WERI-Rb-1 (cell line): Measurements from ENCODE around the gene SLC17A8.

ENCODE experiments used
- DNase-seq: peaks from one replicate; pipeline ENCODE4 v3.0.0-alpha.2; 2020
- H3K27ac ChIP-seq: fragments of 250-450 bp; sonication (Bioruptor Pico); 2 replicates; pipeline ENCODE4 v1.5.1; 2020; ENCODE audit warnings: mild to moderate bottlenecking, moderate library complexity
- H3K27me3 ChIP-seq: fragments of 250-450 bp; sonication (Bioruptor Pico); 2 replicates; pipeline ENCODE4 v1.5.1; 2021; ENCODE audit warnings: mild to moderate bottlenecking, low read depth, moderate library complexity; ENCODE audit not compliant: insufficient read depth, severe bottlenecking
- H3K36me3 ChIP-seq: fragments of 250-450 bp; sonication (Bioruptor Pico); 2 replicates; pipeline ENCODE4 v1.5.1; 2020; ENCODE audit warnings: mild to moderate bottlenecking, moderate library complexity
- H3K4me3 ChIP-seq: 2 replicates; pipeline ENCODE4 v1.5.1; 2011; ENCODE audit warnings: low read depth, mild to moderate bottlenecking, control low read depth, low read length
- H3K9me3 ChIP-seq: fragments of 250-450 bp; sonication (Bioruptor Pico); 2 replicates; pipeline ENCODE4 v1.5.1; 2021; ENCODE audit warnings: mild to moderate bottlenecking, moderate library complexity; ENCODE audit not compliant: severe bottlenecking
- TF ChIP-seq, protein P1 (sequence below): IDR thresholded peaks from 2 replicates; pipeline ENCODE4 v1.5.1; 2011; ENCODE audit warnings: low read depth, mild to moderate bottlenecking, control low read depth, inconsistent platforms, low read length

SLC17A8 gene

DNA sequence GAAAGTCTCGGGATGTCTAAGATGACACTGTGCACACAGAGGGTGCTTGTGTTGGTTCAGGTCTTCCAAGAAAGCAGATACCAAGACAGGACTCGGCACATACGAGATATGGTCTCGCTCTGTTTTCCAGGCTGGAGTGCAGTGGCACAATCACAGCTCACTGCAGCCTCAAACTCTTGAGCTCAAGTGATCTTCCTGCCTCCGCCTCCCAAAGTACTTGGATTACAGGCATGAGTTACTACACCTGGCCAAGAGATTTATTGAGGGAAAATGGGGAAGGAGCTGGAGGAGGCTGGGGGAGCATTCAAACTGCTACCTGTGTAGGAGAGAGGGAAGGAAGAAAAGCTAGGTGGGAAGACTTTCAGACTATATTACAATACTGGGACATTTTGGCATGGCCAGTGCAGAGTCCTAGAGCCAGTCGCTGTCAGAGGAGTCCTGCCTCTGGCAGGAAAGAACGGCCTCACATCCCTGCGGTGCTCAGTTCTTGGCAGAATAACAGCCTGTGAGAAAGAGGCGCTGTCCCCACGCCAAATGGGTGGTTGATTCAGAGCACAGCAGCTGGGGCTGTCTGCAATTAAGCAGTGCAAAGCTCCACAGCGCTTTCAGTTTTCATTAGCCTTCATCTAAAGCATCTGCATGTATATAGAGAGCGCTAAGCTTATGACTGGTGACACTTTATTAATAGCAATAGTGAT, 18.3 kb downstream of the SLC17A8 start:
- Histone ChIP-seq H3K27ac (no peak overlapping the region), H3K36me3 (no peaks in the 10 kb centered on the region), H3K9me3 (no peaks in the 10 kb centered on the region), H3K4me3 (no peak overlapping the region), H3K27me3 (no peaks in the 10 kb centered on the region)
- TF ChIP-seq, protein P1, sequence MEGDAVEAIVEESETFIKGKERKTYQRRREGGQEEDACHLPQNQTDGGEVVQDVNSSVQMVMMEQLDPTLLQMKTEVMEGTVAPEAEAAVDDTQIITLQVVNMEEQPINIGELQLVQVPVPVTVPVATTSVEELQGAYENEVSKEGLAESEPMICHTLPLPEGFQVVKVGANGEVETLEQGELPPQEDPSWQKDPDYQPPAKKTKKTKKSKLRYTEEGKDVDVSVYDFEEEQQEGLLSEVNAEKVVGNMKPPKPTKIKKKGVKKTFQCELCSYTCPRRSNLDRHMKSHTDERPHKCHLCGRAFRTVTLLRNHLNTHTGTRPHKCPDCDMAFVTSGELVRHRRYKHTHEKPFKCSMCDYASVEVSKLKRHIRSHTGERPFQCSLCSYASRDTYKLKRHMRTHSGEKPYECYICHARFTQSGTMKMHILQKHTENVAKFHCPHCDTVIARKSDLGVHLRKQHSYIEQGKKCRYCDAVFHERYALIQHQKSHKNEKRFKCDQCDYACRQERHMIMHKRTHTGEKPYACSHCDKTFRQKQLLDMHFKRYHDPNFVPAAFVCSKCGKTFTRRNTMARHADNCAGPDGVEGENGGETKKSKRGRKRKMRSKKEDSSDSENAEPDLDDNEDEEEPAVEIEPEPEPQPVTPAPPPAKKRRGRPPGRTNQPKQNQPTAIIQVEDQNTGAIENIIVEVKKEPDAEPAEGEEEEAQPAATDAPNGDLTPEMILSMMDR: no peak
- DNase-seq: no peak

DNA sequence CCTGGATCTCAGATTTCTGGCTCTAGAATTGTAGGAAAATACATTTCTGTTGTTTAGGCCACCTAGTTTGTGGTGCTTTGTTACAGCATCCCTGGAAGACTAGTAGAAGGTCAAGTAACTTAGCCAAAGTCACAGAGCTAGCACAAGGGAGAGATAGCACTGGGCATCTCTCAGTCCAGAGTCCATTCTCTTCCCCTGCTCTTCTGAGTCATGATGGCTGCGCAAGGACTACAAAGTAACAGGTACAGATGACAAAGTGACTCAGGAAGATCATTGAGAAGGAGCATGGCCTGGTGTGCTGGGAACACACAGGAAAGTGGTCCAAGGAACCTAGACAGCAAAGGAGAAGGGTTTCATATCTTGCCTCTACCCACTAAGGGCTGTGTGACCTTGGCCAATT, 19.3 kb downstream of the SLC17A8 start:
- no peak overlapping the region for H3K4me3 ChIP-seq
- H3K27me3 ChIP-seq: no peaks in the 10 kb centered on the region
- DNase-seq: no peak
- H3K36me3 ChIP-seq: no peaks in the 10 kb centered on the region
- H3K27ac ChIP-seq: no peak overlapping the region
- no peaks in the 10 kb centered on the region for H3K9me3 ChIP-seq
- TF ChIP-seq, protein P1: no peak

DNA sequence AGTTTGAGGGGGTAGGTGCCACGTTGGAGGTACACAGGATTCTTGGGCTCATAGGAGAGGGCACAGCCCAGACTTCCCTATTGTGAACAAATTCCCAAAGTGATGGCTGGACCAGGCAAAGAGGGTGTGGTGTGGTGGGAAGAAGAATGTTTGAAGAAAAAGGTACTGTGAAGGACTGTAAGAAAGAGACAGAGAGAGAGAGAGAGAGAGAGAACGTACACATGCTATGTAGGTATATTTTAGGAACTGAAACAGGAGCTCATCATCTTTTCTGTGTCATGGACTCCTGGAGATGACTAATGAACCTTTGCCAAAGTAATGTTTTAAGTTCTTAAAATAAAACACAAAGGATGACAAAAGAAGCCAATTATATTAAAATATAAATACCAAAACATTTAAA, 24.5 kb downstream of the SLC17A8 start:
- DNase-seq: no peak
- H3K36me3 ChIP-seq: no peaks in the 10 kb centered on the region
- H3K9me3 ChIP-seq: no peaks in the 10 kb centered on the region
- TF ChIP-seq, protein P1: no peak
- no peaks in the 10 kb centered on the region for H3K27me3 ChIP-seq
- no peak overlapping the region for H3K27ac ChIP-seq
- H3K4me3 ChIP-seq: no peak overlapping the region

DNA sequence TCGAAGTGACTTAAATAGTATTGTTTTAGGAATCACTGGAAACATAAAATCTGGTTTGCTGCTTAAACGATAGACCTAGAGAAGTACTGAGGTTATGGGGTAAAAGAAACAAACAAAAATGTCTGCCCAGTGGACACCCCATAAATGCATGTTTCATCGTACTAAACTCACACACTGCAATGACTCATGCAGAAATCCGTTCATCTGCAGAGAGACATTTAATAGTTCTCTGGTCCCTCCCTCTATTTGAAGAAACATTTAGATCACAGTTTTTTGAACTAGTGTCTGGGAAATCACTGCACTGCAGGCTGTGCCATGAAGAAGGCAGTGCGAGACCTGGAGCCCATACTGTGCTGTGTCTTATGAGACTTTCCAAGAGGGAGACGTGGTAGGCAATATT, 25.5 kb downstream of the SLC17A8 start:
- TF ChIP-seq, protein P1: no peak
- Histone ChIP-seq H3K27ac (no peak overlapping the region), H3K36me3 (no peaks in the 10 kb centered on the region), H3K4me3 (no peak overlapping the region), H3K9me3 (no peaks in the 10 kb centered on the region), H3K27me3 (no peaks in the 10 kb centered on the region)
- DNase-seq: no peak

DNA sequence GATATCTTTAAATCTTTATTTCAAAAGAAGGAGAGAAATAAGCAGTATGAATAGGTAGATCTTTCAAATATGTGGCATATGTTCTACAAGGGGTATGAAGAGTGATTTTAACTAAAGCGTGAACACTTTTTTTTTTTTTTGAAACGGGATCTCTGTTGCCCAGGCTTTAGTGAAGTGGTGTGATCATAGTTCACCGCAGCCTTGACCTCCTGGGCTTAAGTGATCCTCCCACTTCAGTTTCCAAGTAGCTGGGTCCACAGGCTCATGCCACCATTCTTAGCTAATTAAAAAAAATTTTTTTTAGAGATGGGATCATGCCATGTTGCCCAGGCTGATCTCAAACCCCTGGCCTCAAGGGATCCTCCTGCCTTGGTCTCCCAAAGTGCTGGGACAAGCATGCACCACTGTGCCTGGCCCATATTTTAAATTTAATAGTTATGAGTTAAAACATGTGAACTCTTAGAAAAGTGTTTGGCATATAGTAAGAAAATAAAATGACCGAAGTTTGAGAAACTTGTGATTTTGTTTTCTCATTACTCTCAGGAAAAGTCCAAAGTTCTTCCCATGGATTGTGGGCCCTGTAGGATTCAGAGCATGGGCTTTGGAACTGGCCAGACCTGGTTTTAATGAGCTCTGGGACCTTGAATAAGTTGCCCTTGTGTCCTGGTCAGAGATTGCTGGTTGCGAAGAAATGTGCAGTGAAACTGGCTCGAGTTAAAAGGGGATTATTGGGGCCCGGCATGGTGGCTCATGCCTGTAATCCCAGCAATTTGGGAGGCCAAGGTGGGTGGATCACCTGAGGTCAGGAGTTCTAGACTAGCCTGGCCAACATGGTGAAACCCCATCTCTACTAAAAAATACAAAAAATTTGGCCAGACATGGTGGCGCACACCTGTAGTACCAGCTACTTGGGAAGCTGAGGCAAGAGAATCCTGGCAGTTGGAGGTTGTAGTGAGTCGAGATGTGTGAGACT, 27.0 kb downstream of the SLC17A8 start:
- no peak overlapping the region for H3K4me3 ChIP-seq
- TF ChIP-seq, protein P1: no peak

More for the DNA sequence above, 27.0 kb downstream of the SLC17A8 start:
- DNase-seq: no peak
- no peaks in the 10 kb centered on the region for H3K36me3 ChIP-seq
- H3K27ac ChIP-seq: no peak overlapping the region
- no peaks in the 10 kb centered on the region for H3K9me3 ChIP-seq
- H3K27me3 ChIP-seq: no peaks in the 10 kb centered on the region
